HEK293 (cell line): ENCODE data around the gene LMOD1.

Source experiments
- CTCF ChIA-PET: fragments of 350-600 bp; formaldehyde crosslinking; extraction: SDS; loops from one replicate; lab custom pipeline; 2021; ENCODE audit warnings: antibody characterized with exemption; lab: Yijun Ruan, JAX
- POLR2A ChIA-PET: fragments of 300-600 bp; formaldehyde crosslinking; extraction: SDS; loops from one replicate; lab custom pipeline; 2020; ENCODE audit warnings: antibody characterized with exemption, inconsistent platforms; lab: Yijun Ruan, JAX
- H3K27ac ChIP-seq: fragments of 200-500 bp; sonication (Bioruptor generic); 2 replicates; pipeline ENCODE4 v1.5.1; 2014; ENCODE audit warnings: low read depth, low read length, control low read depth, inconsistent platforms; ENCODE audit errors: extremely low read depth
- H3K36me3 ChIP-seq, 2 experiments: fragments of 200-500 bp in 1 of 2; sonication (Bioruptor generic) in 1 of 2; 1 replicate in 1 of 2; 2 replicates in 1 of 2; pipeline ENCODE4 v1.5.1; 2014 to 2017; ENCODE audit warnings: inconsistent platforms in 2 of 2, low read length in 2 of 2; ENCODE audit not compliant: control insufficient read depth in 2 of 2, insufficient read depth in 1 of 2
- H3K4me1 ChIP-seq: fragments of 200-500 bp; sonication (Bioruptor generic); 2 replicates; pipeline ENCODE4 v1.5.1; 2014; ENCODE audit warnings: mild to moderate bottlenecking, low read length, inconsistent platforms; ENCODE audit not compliant: control insufficient read depth, insufficient read depth
- H3K4me3 ChIP-seq: 2 replicates; pipeline ENCODE4 v1.5.1; 2011; ENCODE audit warnings: low read depth, mild to moderate bottlenecking, control low read depth, low read length, moderate library complexity
- H3K9me3 ChIP-seq: fragments of 200-500 bp; sonication (Bioruptor generic); 2 replicates; pipeline ENCODE4 v1.5.1; 2014; ENCODE audit warnings: low read depth, low read length, inconsistent platforms; ENCODE audit not compliant: control insufficient read depth, insufficient read depth
- EGR2 ChIP-seq: fragments of 450-650 bp; formaldehyde crosslinking; IDR thresholded peaks from 2 replicates; pipeline ENCODE4 v1.5.1; 2016; ENCODE audit warnings: low read depth, missing biosample characterization, missing genetic modification characterization
- HOXA7 ChIP-seq: sonication (generic); formaldehyde crosslinking; IDR thresholded peaks from 2 replicates; pipeline ENCODE4 v1.8.1; 2022; ENCODE audit warnings: missing genetic modification reagents, borderline replicate concordance
- ZBTB1 ChIP-seq: fragments of 450-650 bp; formaldehyde crosslinking; IDR thresholded peaks from 2 replicates; pipeline ENCODE4 v1.5.1; 2016; ENCODE audit warnings: missing biosample characterization, missing genetic modification characterization
- ZNF138 ChIP-seq: fragments of 450-650 bp; formaldehyde crosslinking; IDR thresholded peaks from 2 replicates; pipeline ENCODE4 v1.5.1; 2016; ENCODE audit warnings: missing biosample characterization, missing genetic modification characterization, borderline replicate concordance
- ZNF140 ChIP-seq: fragments of 450-650 bp; formaldehyde crosslinking; IDR thresholded peaks from 2 replicates; pipeline ENCODE4 v1.5.1; 2016; ENCODE audit warnings: missing biosample characterization, missing genetic modification characterization
- ZNF16 ChIP-seq: fragments of 450-650 bp; formaldehyde crosslinking; IDR thresholded peaks from 2 replicates; pipeline ENCODE4 v1.5.1; 2016; ENCODE audit warnings: low read depth, missing biosample characterization, missing genetic modification characterization
- ZNF311 ChIP-seq: fragments of 450-650 bp; formaldehyde crosslinking; IDR thresholded peaks from 2 replicates; pipeline ENCODE4 v1.5.1; 2017; ENCODE audit warnings: missing biosample characterization, missing genetic modification characterization, borderline replicate concordance
- ZNF366 ChIP-seq: fragments of 450-650 bp; formaldehyde crosslinking; conservative IDR thresholded peaks from 2 replicates; pipeline ENCODE4 v1.5.1; 2016; ENCODE audit warnings: missing biosample characterization, missing genetic modification characterization
- ZNF394 ChIP-seq: fragments of 450-650 bp; formaldehyde crosslinking; IDR thresholded peaks from 2 replicates; pipeline ENCODE4 v1.5.1; 2016; ENCODE audit warnings: missing biosample characterization, missing genetic modification characterization, mild to moderate bottlenecking, moderate library complexity, borderline replicate concordance
- ZNF555 ChIP-seq: fragments of 450-650 bp; formaldehyde crosslinking; conservative IDR thresholded peaks from 2 replicates; pipeline ENCODE4 v1.5.1; 2017; ENCODE audit warnings: missing biosample characterization, mild to moderate bottlenecking, missing genetic modification characterization, inconsistent platforms
- ZNF843 ChIP-seq: fragments of 450-650 bp; formaldehyde crosslinking; IDR thresholded peaks from 2 replicates; pipeline ENCODE4 v1.5.1; 2016; ENCODE audit warnings: missing biosample characterization, missing genetic modification characterization
- TF ChIP-seq, protein P1 (sequence below): fragments of 450-650 bp; formaldehyde crosslinking; IDR thresholded peaks from 2 replicates; pipeline ENCODE4 v1.5.1; 2016; ENCODE audit warnings: missing biosample characterization, missing genetic modification characterization, low read depth
- TF ChIP-seq, protein P2 (sequence below): fragments of 450-650 bp; formaldehyde crosslinking; IDR thresholded peaks from 2 replicates; pipeline ENCODE4 v1.5.1; 2016; ENCODE audit warnings: missing biosample characterization, missing genetic modification characterization
- TF ChIP-seq, protein P3 (sequence below): fragments of 450-650 bp; formaldehyde crosslinking; IDR thresholded peaks from 2 replicates; pipeline ENCODE4 v1.5.1; 2016; ENCODE audit warnings: missing biosample characterization, missing genetic modification characterization
- TF ChIP-seq, protein P4 (sequence below): fragments of 450-650 bp; formaldehyde crosslinking; IDR thresholded peaks from 2 replicates; pipeline ENCODE4 v1.5.1; 2016; ENCODE audit warnings: missing biosample characterization, missing genetic modification characterization, borderline replicate concordance

Gene LMOD1

DNA sequence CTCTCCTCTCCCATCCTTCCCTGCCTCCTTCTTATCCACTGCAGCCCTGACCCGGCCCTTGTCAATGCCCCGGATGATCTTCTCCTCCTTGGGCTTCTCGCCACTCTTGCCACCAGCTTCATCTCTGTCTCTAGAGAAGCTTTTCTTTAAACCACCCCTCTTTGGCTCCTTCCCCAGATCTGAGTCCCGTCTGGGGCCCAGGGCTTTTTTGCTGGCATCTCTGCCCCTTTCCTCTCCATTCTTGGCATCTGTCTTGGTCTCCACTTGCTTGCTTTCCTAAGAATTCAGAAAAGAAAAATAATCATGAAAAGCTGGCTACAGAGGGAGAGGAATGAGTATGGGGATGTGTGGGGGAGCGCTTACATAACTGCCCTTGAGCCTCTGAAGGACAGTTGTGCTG is 45.9 kb downstream of the LMOD1 start:
- ChIA-PET POLR2A (no interaction called here), CTCF (interaction anchor here (0.6 to 1.4 kb wide), 5 partner anchors 14 to 338 kb away, joined by 3 to 4 read pairs (median 3); no protein-coding TSS in a partner anchor)
- no peaks in the 10 kb centered on the region for H3K4me1 ChIP-seq
- H3K36me3 ChIP-seq = no peaks in the 10 kb centered on the region
- H3K27ac ChIP-seq = no peak overlapping the region
- no peaks in the 10 kb centered on the region for H3K9me3 ChIP-seq
- no peak overlapping the region for H3K4me3 ChIP-seq
- no peak for TF ChIP-seq HOXA7
- TF ChIP-seq ZNF555 (tag by site-specific recombination) = no peak
- TF ChIP-seq, protein P1, sequence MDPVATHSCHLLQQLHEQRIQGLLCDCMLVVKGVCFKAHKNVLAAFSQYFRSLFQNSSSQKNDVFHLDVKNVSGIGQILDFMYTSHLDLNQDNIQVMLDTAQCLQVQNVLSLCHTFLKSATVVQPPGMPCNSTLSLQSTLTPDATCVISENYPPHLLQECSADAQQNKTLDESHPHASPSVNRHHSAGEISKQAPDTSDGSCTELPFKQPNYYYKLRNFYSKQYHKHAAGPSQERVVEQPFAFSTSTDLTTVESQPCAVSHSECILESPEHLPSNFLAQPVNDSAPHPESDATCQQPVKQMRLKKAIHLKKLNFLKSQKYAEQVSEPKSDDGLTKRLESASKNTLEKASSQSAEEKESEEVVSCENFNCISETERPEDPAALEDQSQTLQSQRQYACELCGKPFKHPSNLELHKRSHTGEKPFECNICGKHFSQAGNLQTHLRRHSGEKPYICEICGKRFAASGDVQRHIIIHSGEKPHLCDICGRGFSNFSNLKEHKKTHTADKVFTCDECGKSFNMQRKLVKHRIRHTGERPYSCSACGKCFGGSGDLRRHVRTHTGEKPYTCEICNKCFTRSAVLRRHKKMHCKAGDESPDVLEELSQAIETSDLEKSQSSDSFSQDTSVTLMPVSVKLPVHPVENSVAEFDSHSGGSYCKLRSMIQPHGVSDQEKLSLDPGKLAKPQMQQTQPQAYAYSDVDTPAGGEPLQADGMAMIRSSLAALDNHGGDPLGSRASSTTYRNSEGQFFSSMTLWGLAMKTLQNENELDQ (tag by site-specific recombination) = no peak
- TF ChIP-seq EGR2 (tag by site-specific recombination) = no peak
- TF ChIP-seq ZNF394 = no peak
- no peak for TF ChIP-seq ZNF16 (tag by site-specific recombination)
- no peak for TF ChIP-seq ZNF138 (tag by site-specific recombination)
- TF ChIP-seq ZNF843 = no peak
- TF ChIP-seq ZNF140 (tag by site-specific recombination) = no peak
- TF ChIP-seq ZNF311 (tag by site-specific recombination) = no peak
- TF ChIP-seq, protein P2, sequence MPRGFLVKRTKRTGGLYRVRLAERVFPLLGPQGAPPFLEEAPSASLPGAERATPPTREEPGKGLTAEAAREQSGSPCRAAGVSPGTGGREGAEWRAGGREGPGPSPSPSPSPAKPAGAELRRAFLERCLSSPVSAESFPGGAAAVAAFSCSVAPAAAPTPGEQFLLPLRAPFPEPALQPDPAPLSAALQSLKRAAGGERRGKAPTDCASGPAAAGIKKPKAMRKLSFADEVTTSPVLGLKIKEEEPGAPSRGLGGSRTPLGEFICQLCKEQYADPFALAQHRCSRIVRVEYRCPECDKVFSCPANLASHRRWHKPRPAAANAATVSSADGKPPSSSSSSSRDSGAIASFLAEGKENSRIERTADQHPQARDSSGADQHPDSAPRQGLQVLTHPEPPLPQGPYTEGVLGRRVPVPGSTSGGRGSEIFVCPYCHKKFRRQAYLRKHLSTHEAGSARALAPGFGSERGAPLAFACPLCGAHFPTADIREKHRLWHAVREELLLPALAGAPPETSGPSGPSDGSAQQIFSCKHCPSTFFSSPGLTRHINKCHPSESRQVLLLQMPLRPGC = no peak
- TF ChIP-seq, protein P3, sequence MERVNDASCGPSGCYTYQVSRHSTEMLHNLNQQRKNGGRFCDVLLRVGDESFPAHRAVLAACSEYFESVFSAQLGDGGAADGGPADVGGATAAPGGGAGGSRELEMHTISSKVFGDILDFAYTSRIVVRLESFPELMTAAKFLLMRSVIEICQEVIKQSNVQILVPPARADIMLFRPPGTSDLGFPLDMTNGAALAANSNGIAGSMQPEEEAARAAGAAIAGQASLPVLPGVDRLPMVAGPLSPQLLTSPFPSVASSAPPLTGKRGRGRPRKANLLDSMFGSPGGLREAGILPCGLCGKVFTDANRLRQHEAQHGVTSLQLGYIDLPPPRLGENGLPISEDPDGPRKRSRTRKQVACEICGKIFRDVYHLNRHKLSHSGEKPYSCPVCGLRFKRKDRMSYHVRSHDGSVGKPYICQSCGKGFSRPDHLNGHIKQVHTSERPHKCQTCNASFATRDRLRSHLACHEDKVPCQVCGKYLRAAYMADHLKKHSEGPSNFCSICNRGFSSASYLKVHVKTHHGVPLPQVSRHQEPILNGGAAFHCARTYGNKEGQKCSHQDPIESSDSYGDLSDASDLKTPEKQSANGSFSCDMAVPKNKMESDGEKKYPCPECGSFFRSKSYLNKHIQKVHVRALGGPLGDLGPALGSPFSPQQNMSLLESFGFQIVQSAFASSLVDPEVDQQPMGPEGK = no peak
- TF ChIP-seq, protein P4, sequence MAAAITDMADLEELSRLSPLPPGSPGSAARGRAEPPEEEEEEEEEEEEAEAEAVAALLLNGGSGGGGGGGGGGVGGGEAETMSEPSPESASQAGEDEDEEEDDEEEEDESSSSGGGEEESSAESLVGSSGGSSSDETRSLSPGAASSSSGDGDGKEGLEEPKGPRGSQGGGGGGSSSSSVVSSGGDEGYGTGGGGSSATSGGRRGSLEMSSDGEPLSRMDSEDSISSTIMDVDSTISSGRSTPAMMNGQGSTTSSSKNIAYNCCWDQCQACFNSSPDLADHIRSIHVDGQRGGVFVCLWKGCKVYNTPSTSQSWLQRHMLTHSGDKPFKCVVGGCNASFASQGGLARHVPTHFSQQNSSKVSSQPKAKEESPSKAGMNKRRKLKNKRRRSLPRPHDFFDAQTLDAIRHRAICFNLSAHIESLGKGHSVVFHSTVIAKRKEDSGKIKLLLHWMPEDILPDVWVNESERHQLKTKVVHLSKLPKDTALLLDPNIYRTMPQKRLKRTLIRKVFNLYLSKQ (tag by site-specific recombination) = no peak

DNA sequence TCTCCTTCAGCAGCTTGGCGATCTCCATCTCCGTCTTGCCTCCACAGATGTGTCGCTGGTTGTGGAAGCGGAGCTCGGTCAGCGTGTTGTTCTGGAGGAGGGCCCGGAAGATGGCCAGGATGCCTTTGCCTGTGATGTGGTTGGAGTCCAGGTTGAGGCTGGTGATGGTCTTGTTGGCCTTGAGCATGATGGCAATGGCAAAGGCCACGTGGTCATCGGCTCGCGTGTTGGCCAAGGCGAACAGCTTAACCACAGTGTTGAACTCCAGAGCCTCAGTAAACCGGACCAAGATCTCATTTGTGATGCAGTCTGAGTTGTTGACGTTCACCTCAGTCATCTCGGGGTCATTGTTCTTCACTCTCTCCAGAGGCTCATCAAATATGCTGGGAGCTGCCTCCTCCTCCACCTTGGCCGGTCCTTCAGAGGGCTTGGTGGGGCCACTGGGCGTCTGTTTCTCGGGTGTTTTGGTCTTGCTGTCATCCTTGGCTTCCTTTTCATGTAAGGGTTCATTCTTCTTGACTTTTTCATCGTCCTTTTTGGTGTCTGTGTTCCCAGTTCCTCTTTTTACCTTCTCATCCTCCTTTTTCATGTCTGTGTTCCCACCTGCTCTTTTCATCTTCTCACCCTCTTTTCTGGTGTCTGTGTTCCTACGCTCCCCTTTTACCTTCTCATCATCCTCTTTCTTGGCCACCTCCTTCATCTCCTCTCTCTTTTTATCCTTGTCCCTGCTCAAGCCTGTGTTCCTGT is 46.5 kb downstream of the LMOD1 start:
- CTCF ChIA-PET = interaction anchor here (0.6 to 8.5 kb wide), 6 partner anchors 23 to 219 kb away, joined by 3 to 204 read pairs (median 4); partner anchors contain the start of gene IPO9
- TF ChIP-seq ZBTB1 (tag by site-specific recombination) (no peak), ZNF366 (tag by site-specific recombination) (0 out of 2 replicates have a peak, but pooled peaks have one; percentile 19)
- TF ChIP-seq, all 188 proteins: peak for 1
- no peak overlapping the region for H3K27ac ChIP-seq
- POLR2A ChIA-PET = interaction anchor here (0.7 kb wide), 1 partner anchor 20 kb away, joined by 3 read pairs; no protein-coding TSS in a partner anchor
- no peaks in the 10 kb centered on the region for H3K4me1 ChIP-seq
- no peak overlapping the region for H3K4me3 ChIP-seq
- H3K9me3 ChIP-seq = no peaks in the 10 kb centered on the region
- H3K36me3 ChIP-seq = no peaks in the 10 kb centered on the region
